Measurements from ENCODE around the gene LPA. TPM values are rescaled to one million over a fixed set of nuclear protein-coding genes. Genes with fewer than 3 reads are reported as not detected.

LPA gene
- total and polyA plus RNA-seq, 2 donors (not counting 1 experiment from before 2014, with no cell fraction given) = not detected

DNA sequence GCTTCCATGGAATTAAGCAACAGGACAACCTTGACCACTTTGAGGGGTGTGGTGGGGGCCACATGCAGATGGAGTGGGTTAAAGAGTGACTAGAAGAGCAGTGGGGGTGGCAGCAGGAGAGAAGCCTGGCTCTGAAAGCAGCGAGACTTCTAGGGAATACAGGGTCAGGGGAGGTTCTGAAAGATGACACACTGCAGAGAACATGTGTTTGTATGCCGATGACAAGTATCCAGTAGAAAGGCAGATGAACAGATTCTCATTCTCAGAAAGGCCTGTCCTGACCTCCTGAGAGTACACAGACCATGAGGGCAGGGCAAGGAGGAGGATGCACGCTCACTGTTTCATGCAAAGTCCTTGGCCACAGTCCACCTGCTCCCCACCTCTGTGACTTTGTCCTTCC lies 2.9 kb downstream of the LPA start:
- H3K9me3 Mint-ChIP-seq (ENCODE audit: insufficient read depth) = no peaks in the 10 kb centered on the region
- H3K27ac Mint-ChIP-seq = no peak overlapping the region

DNA sequence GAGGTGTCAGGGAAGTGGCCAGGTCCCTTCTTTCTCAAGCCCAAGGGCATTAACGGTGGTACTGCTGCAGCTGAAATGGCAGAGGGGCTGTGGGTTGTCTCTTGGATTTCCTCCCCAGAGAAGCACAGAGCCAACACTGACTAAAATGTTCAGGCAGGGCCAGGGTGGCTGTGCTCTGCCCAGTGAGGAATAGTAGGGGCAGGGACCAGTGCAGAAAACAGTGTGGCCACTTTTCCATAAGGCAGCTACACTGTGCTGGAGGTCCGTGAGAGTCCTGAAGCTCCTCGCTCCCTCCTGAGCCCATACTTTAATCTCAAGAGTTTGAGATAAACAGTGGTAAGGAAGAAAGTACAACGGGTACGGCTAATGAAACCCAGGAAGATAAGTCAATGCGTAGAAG lies 4.5 kb downstream of the LPA start:
- H3K4me3 ChIP-seq (ENCODE audit: control extremely low read depth in 1 of 5, extremely low read depth in 1 of 5, insufficient read depth in 1 of 5, low read depth in 2 of 5, low read length in 4 of 5) = no peak overlapping the region
- intact Hi-C loops (cut with micrococcal nuclease) = no loop called here
- no peak for ATAC-seq (ENCODE audit: low read depth)

More for the DNA sequence above, 2.9 kb downstream of the LPA start:
- Histone ChIP-seq H4K20me1 (ENCODE audit: control insufficient read depth, insufficient read depth, low read length, poor library complexity, severe bottlenecking) (no peaks in the 10 kb centered on the region), H3K36me3 (replicated peaks in 1 of 2; ENCODE audit: control extremely low read depth in 1 of 2, control insufficient read depth in 1 of 2, extremely low read depth in 1 of 2, insufficient read depth in 2 of 2, low read length in 1 of 2) (no peaks in the 10 kb centered on the region), H3K79me2 (ENCODE audit: control insufficient read depth, insufficient read depth, low read length) (no peaks in the 10 kb centered on the region), H3K4me1 (ENCODE audit: control insufficient read depth in 2 of 2, insufficient read depth in 2 of 2, low read length in 2 of 2) (no peaks in the 10 kb centered on the region), H3K9me3 (ENCODE audit: control extremely low read depth in 1 of 3, control insufficient read depth in 2 of 3, insufficient read depth in 1 of 3, low read length in 2 of 3) (peaks cover 0 to 12% (median 0%) of the 10 kb centered on the region in 3 donors), H3K4me3 (ENCODE audit: control extremely low read depth in 1 of 5, extremely low read depth in 1 of 5, insufficient read depth in 1 of 5, low read depth in 2 of 5, low read length in 4 of 5) (no peak overlapping the region), H2AFZ (ENCODE audit: insufficient read depth, low read depth, low read length, poor library complexity, severe bottlenecking) (no peak overlapping the region), H3K4me2 (replicated peaks; ENCODE audit: low read depth, low read length, poor library complexity, severe bottlenecking) (no peak overlapping the region), H3K9ac (ENCODE audit: low read length) (no peak overlapping the region), H3K27me3 (replicated peaks in 1 of 4; ENCODE audit: control extremely low read depth in 1 of 4, control insufficient read depth in 3 of 4, insufficient read depth in 4 of 4, low read length in 3 of 4) (peaks cover 0 to 3% (median 0%) of the 10 kb centered on the region in 4 experiments), H3K27ac (ENCODE audit: low read length in 2 of 2) (no peak overlapping the region)
- H3K4me1 Mint-ChIP-seq = no peaks in the 10 kb centered on the region
- ChIA-PET POLR2A (no interaction called here), CTCF (no interaction called here)
- H3K27me3 Mint-ChIP-seq = peaks cover 10% of the 10 kb centered on the region
- ATAC-seq (ENCODE audit: low read depth) (no peak), DNase-seq (no peak)
- TF ChIP-seq, protein P1, sequence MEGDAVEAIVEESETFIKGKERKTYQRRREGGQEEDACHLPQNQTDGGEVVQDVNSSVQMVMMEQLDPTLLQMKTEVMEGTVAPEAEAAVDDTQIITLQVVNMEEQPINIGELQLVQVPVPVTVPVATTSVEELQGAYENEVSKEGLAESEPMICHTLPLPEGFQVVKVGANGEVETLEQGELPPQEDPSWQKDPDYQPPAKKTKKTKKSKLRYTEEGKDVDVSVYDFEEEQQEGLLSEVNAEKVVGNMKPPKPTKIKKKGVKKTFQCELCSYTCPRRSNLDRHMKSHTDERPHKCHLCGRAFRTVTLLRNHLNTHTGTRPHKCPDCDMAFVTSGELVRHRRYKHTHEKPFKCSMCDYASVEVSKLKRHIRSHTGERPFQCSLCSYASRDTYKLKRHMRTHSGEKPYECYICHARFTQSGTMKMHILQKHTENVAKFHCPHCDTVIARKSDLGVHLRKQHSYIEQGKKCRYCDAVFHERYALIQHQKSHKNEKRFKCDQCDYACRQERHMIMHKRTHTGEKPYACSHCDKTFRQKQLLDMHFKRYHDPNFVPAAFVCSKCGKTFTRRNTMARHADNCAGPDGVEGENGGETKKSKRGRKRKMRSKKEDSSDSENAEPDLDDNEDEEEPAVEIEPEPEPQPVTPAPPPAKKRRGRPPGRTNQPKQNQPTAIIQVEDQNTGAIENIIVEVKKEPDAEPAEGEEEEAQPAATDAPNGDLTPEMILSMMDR (IDR thresholded peaks at IDR 0.05) = no peak
- TF ChIP-seq EZH2 (IDR thresholded peaks at IDR 0.05; ENCODE audit: borderline replicate concordance, insufficient read depth, low read depth, low read length, poor library complexity, severe bottlenecking) = no peak
- intact Hi-C loops (cut with micrococcal nuclease) = no loop called here
- 92% methylated on average over 3 of the region's 3 CpGs for WGBS (ENCODE audit: insufficient coverage)
- no peak overlapping the region for H3K4me3 Mint-ChIP-seq

More for the DNA sequence above, 4.5 kb downstream of the LPA start:
- TF ChIP-seq, protein P1 (IDR thresholded peaks at IDR 0.05) = no peak
- TF ChIP-seq EZH2 (IDR thresholded peaks at IDR 0.05; ENCODE audit: borderline replicate concordance, insufficient read depth, low read depth, low read length, poor library complexity, severe bottlenecking) = no peak
- Mint-ChIP-seq H3K27me3 (peaks cover 10% of the 10 kb centered on the region), H3K9me3 (ENCODE audit: insufficient read depth) (no peaks in the 10 kb centered on the region), H3K4me3 (no peak overlapping the region), H3K27ac (no peak overlapping the region), H3K4me1 (no peaks in the 10 kb centered on the region)
- Histone ChIP-seq H3K27ac (ENCODE audit: low read length in 2 of 2) (no peak overlapping the region), H3K4me2 (replicated peaks; ENCODE audit: low read depth, low read length, poor library complexity, severe bottlenecking) (no peak overlapping the region), H3K27me3 (replicated peaks in 1 of 4; ENCODE audit: control extremely low read depth in 1 of 4, control insufficient read depth in 3 of 4, insufficient read depth in 4 of 4, low read length in 3 of 4) (no peaks in the 10 kb centered on the region), H3K9ac (ENCODE audit: low read length) (no peak overlapping the region), H3K79me2 (ENCODE audit: control insufficient read depth, insufficient read depth, low read length) (no peaks in the 10 kb centered on the region), H2AFZ (ENCODE audit: insufficient read depth, low read depth, low read length, poor library complexity, severe bottlenecking) (no peak overlapping the region), H3K9me3 (ENCODE audit: control extremely low read depth in 1 of 3, control insufficient read depth in 2 of 3, insufficient read depth in 1 of 3, low read length in 2 of 3) (peaks cover 0 to 12% (median 0%) of the 10 kb centered on the region in 3 donors), H3K36me3 (replicated peaks in 1 of 2; ENCODE audit: control extremely low read depth in 1 of 2, control insufficient read depth in 1 of 2, extremely low read depth in 1 of 2, insufficient read depth in 2 of 2, low read length in 1 of 2) (no peaks in the 10 kb centered on the region), H3K4me1 (ENCODE audit: control insufficient read depth in 2 of 2, insufficient read depth in 2 of 2, low read length in 2 of 2) (no peaks in the 10 kb centered on the region), H4K20me1 (ENCODE audit: control insufficient read depth, insufficient read depth, low read length, poor library complexity, severe bottlenecking) (no peaks in the 10 kb centered on the region)
- DNase-seq = no peak
- ChIA-PET POLR2A (no interaction called here), CTCF (no interaction called here)
- 67% methylated on average over 1 of the region's 6 CpGs for WGBS (ENCODE audit: insufficient coverage)
